Fibroblast of lung (primary cell): Measurements from ENCODE around the gene ABI3.

Experiments used
- EZH2 ChIP-seq: IDR thresholded peaks from 2 replicates; pipeline ENCODE4 v1.5.1; 2012; ENCODE audit warnings: low read length, control low read depth, mild to moderate bottlenecking; ENCODE audit errors: missing control alignments
- TF ChIP-seq, protein P1 (sequence below), 2 donors: IDR thresholded peaks in 1 of 2; conservative IDR thresholded peaks in 1 of 2; 1 replicate in 1 of 2; 2 replicates in 1 of 2; pipeline ENCODE4 v1.5.1; 2011 to 2012; ENCODE audit warnings: low read length in 2 of 2, control low read depth in 1 of 2, inconsistent platforms in 1 of 2, low read depth in 1 of 2, mild to moderate bottlenecking in 1 of 2

GRCh38 chr17:49216953-49217650, 6.6 kb downstream of the ABI3 start:
- TF ChIP-seq, protein P1, sequence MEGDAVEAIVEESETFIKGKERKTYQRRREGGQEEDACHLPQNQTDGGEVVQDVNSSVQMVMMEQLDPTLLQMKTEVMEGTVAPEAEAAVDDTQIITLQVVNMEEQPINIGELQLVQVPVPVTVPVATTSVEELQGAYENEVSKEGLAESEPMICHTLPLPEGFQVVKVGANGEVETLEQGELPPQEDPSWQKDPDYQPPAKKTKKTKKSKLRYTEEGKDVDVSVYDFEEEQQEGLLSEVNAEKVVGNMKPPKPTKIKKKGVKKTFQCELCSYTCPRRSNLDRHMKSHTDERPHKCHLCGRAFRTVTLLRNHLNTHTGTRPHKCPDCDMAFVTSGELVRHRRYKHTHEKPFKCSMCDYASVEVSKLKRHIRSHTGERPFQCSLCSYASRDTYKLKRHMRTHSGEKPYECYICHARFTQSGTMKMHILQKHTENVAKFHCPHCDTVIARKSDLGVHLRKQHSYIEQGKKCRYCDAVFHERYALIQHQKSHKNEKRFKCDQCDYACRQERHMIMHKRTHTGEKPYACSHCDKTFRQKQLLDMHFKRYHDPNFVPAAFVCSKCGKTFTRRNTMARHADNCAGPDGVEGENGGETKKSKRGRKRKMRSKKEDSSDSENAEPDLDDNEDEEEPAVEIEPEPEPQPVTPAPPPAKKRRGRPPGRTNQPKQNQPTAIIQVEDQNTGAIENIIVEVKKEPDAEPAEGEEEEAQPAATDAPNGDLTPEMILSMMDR (conservative IDR thresholded peaks at IDR 0.05 in 1 of 2, IDR thresholded peaks at IDR 0.05 in 1 of 2; ENCODE audit: low read depth in 1 of 2, low read length in 2 of 2), result no peak
- TF ChIP-seq EZH2, result no peak
